ENCODE data around the gene ABHD5. TPM values are rescaled to one million over a fixed set of nuclear protein-coding genes. Genes with fewer than 3 reads are reported as not detected.
A peak's percentile ranks its signal among the peaks of the same experiment; 100 is the strongest.

The ABHD5 gene
- total and polyA plus RNA-seq, 10 of the 15 experiments (the other 5 are each of a cell fraction or from before 2014, with no cell fraction given): 5.5 to 24.4 (median 9.5) TPM

- TF ChIP-seq REST (IDR thresholded peaks at IDR 0.05; ENCODE audit: low read depth, low read length) (no peak; the same call in 1 of the 2 replicates), ZSCAN29 (IDR thresholded peaks at IDR 0.05) (0 out of 2 replicates have a peak, but pooled peaks have one; percentile 33), ZNF687 (IDR thresholded peaks at IDR 0.05) (no peak), TCF12 (IDR thresholded peaks at IDR 0.05; ENCODE audit: low read depth, low read length) (no peak), BMI1 (IDR thresholded peaks at IDR 0.05; ENCODE audit: borderline replicate concordance) (no peak), HDAC6 (IDR thresholded peaks at IDR 0.05; ENCODE audit: unreplicated experiment) (no peak), ZNF207 (IDR thresholded peaks at IDR 0.05; ENCODE audit: borderline replicate concordance) (no peak), SMAD5 (IDR thresholded peaks at IDR 0.05; ENCODE audit: low read depth) (no peak), PML (IDR thresholded peaks at IDR 0.05; ENCODE audit: low read length) (no peak; the same call in 1 of the 2 replicates), SMARCA5 (IDR thresholded peaks at IDR 0.05) (no peak), MTA3 (IDR thresholded peaks at IDR 0.05; ENCODE audit: borderline replicate concordance, low read length) (no peak), POLR2A (IDR thresholded peaks at IDR 0.05; ENCODE audit: low read depth, low read length) (no peak), MYB (IDR thresholded peaks at IDR 0.05; ENCODE audit: borderline replicate concordance, low read depth, low read length) (no peak), LARP7 (IDR thresholded peaks at IDR 0.05) (peak; percentile 92), RAD21 (IDR thresholded peaks at IDR 0.05; ENCODE audit: insufficient read depth, low read depth, low read length) (no peak), ZBTB40 (IDR thresholded peaks at IDR 0.05; ENCODE audit: borderline replicate concordance) (no peak)
- TF ChIP-seq, protein P1, sequence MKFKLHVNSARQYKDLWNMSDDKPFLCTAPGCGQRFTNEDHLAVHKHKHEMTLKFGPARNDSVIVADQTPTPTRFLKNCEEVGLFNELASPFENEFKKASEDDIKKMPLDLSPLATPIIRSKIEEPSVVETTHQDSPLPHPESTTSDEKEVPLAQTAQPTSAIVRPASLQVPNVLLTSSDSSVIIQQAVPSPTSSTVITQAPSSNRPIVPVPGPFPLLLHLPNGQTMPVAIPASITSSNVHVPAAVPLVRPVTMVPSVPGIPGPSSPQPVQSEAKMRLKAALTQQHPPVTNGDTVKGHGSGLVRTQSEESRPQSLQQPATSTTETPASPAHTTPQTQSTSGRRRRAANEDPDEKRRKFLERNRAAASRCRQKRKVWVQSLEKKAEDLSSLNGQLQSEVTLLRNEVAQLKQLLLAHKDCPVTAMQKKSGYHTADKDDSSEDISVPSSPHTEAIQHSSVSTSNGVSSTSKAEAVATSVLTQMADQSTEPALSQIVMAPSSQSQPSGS (IDR thresholded peaks at IDR 0.05; ENCODE audit: low read length): no peak
Observed at GRCh38 chr3:43691120-43691995, 620 bp downstream of the ABHD5 start (continued).

All from GM12878 (cell line).